Chondrocyte (in vitro differentiated cells): ENCODE measurements around the gene THSD4. TPM values are rescaled to one million over a fixed set of nuclear protein-coding genes. Genes with fewer than 3 reads are reported as not detected.
"Not testable (repeated sequence)": the region's sequence is repeated elsewhere in the genome, so short reads cannot be mapped to it uniquely, and the experiment has no call there.

Experiments used
- DNase-seq: peaks from one replicate; pipeline ENCODE4 v3.0.0; 2021; ENCODE audit warnings: mixed read lengths, low spot score
- H3K27ac Mint-ChIP-seq: one replicate; pipeline ENCODE4 v1.8.0; 2021; ENCODE audit warnings: mild to moderate bottlenecking, moderate library complexity, mixed read lengths; ENCODE audit not compliant: unreplicated experiment
- H3K27me3 Mint-ChIP-seq: 2 replicates; pipeline ENCODE4 v1.8.0; 2021; ENCODE audit warnings: low read depth, mixed read lengths
- H3K36me3 Mint-ChIP-seq: 2 replicates; pipeline ENCODE4 v1.8.0; 2021; ENCODE audit warnings: low read depth, mixed read lengths
- H3K4me1 Mint-ChIP-seq: 2 replicates; pipeline ENCODE4 v1.8.0; 2021; ENCODE audit warnings: low read depth, mild to moderate bottlenecking, mixed read lengths
- H3K4me3 Mint-ChIP-seq: one replicate; pipeline ENCODE4 v1.8.0; 2021; ENCODE audit warnings: mild to moderate bottlenecking, moderate library complexity, mixed read lengths; ENCODE audit not compliant: unreplicated experiment
- H3K9me3 Mint-ChIP-seq: 2 replicates; pipeline ENCODE4 v1.8.0; 2021; ENCODE audit warnings: low read depth, mixed read lengths
- CTCF ChIP-seq: fragments of 200-600 bp; sonication (generic); IDR thresholded peaks from 2 replicates; pipeline ENCODE4 v1.5.0; 2021; ENCODE audit warnings: antibody characterized with exemption, mild to moderate bottlenecking, moderate library complexity
- total RNA-seq: library from RNA; stranded (reverse); gene quantifications from 3 replicates; pipeline ENCODE4 v1.2.1, GENCODE V29; 2021

The THSD4 gene
- total RNA-seq, 1 donor from 2014 or later, result 3.4 TPM

- H3K36me3 Mint-ChIP-seq, result peaks cover 2% of the 10 kb centered on the region
Measured at GRCh38 chr15:71261909-71262308, 146.6 kb downstream of the THSD4 start.

GRCh38 chr15:71262599-71262998, 147.3 kb downstream of the THSD4 start:
- H3K4me1 Mint-ChIP-seq, result peaks cover 6% of the 10 kb centered on the region
- H3K9me3 Mint-ChIP-seq, result peaks cover 2% of the 10 kb centered on the region
- no peak overlapping the region for H3K27ac Mint-ChIP-seq
- DNase-seq, result no peak
- no peak for TF ChIP-seq CTCF
- no peak overlapping the region for H3K4me3 Mint-ChIP-seq
- H3K36me3 Mint-ChIP-seq, result peaks cover 2% of the 10 kb centered on the region
- H3K27me3 Mint-ChIP-seq, result no peaks in the 10 kb centered on the region

More at GRCh38 chr15:71261909-71262308, 146.6 kb downstream of the THSD4 start:
- Mint-ChIP-seq H3K27me3 (no peaks in the 10 kb centered on the region), H3K4me1 (peaks cover 6% of the 10 kb centered on the region), H3K27ac (no peak overlapping the region), H3K9me3 (peaks cover 2% of the 10 kb centered on the region), H3K4me3 (no peak overlapping the region)
- no peak for TF ChIP-seq CTCF
- no peak for DNase-seq

- DNase-seq, H3K4me1 Mint-ChIP-seq, H3K36me3 Mint-ChIP-seq, H3K27me3 Mint-ChIP-seq, H3K4me3 Mint-ChIP-seq, H3K27ac Mint-ChIP-seq: not testable (repeated sequence)
- H3K9me3 Mint-ChIP-seq, result peaks cover 15% of the 10 kb centered on the region
Measured at GRCh38 chr15:71265606-71266005, 150.3 kb downstream of the THSD4 start.

GRCh38 chr15:71271327-71271726, 156.1 kb downstream of the THSD4 start:
- TF ChIP-seq CTCF, result no peak
- Mint-ChIP-seq H3K9me3 (peaks cover 16% of the 10 kb centered on the region), H3K27me3 (no peaks in the 10 kb centered on the region), H3K27ac (no peak overlapping the region), H3K36me3 (peaks cover 7% of the 10 kb centered on the region), H3K4me1 (peaks cover 38% of the 10 kb centered on the region), H3K4me3 (no peak overlapping the region)
- no peak for DNase-seq

GRCh38 chr15:71272932-71273331, 157.7 kb downstream of the THSD4 start:
- no peak for DNase-seq
- TF ChIP-seq CTCF, result no peak
- Mint-ChIP-seq H3K4me1 (peaks cover 40% of the 10 kb centered on the region), H3K4me3 (no peak overlapping the region), H3K9me3 (peaks cover 15% of the 10 kb centered on the region), H3K27me3 (no peaks in the 10 kb centered on the region), H3K27ac (peak overlapping the region; percentile 58), H3K36me3 (peaks cover 4% of the 10 kb centered on the region)

- no peak for TF ChIP-seq CTCF
- no peaks in the 10 kb centered on the region for H3K36me3 Mint-ChIP-seq
- no peaks in the 10 kb centered on the region for H3K27me3 Mint-ChIP-seq
- H3K9me3 Mint-ChIP-seq, result peaks cover 10% of the 10 kb centered on the region
- no peak overlapping the region for H3K27ac Mint-ChIP-seq
- peaks cover 46% of the 10 kb centered on the region for H3K4me1 Mint-ChIP-seq
- no peak overlapping the region for H3K4me3 Mint-ChIP-seq
- no peak for DNase-seq
Measured at GRCh38 chr15:71273731-71274447, 158.6 kb downstream of the THSD4 start.
